Measurements from ENCODE around the gene MACROD2.
"Not testable (repeated sequence)": the region's sequence is repeated elsewhere in the genome, so short reads cannot be mapped to it uniquely, and the experiment has no call there.

MACROD2 gene

DNA sequence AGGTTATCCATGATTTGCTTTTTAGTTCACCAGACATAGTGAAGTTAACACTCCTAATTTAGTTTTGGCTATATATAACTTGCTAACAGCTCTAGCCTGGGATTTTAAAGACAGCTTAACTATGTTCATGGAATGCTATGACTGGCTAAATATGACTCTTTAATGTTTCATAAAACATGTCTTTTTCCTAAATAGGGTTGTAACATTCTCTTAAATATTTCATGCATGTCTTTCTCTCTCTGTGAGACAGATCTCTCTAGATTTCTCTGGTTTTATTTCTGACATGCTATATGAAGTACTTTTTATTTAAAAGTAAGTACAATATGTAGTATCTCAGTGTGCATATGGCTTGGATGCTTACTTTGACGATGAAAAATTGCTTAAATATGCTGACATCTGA, 35.7 kb downstream of the MACROD2 start:
- no peak for DNase-seq (ENCODE audit: low read depth)
- TF ChIP-seq, protein P1, sequence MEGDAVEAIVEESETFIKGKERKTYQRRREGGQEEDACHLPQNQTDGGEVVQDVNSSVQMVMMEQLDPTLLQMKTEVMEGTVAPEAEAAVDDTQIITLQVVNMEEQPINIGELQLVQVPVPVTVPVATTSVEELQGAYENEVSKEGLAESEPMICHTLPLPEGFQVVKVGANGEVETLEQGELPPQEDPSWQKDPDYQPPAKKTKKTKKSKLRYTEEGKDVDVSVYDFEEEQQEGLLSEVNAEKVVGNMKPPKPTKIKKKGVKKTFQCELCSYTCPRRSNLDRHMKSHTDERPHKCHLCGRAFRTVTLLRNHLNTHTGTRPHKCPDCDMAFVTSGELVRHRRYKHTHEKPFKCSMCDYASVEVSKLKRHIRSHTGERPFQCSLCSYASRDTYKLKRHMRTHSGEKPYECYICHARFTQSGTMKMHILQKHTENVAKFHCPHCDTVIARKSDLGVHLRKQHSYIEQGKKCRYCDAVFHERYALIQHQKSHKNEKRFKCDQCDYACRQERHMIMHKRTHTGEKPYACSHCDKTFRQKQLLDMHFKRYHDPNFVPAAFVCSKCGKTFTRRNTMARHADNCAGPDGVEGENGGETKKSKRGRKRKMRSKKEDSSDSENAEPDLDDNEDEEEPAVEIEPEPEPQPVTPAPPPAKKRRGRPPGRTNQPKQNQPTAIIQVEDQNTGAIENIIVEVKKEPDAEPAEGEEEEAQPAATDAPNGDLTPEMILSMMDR (IDR thresholded peaks at IDR 0.05; ENCODE audit: insufficient read depth, low read depth, low read length, missing control alignments), result no peak
- H3K4me3 ChIP-seq (ENCODE audit: low read depth, low read length), result no peak overlapping the region

DNA sequence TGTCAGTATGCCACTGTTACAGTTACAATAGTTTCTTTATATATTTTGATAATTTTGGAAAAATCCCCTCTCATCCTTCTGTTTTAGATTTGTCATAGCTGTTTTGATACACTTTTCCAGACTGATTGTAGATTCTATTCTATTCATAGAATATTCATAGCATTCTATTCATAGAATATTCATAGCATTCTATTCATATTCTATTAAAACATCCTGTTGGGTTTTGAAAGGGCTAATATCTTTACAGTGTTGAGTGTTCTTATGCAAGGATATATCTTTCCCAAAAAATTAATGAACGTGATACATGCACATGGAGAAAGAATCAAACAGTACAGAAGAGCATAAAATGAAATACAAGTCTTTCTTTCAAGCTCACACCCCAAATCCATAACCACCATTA, 38.0 kb downstream of the MACROD2 start:
- TF ChIP-seq, protein P1 (IDR thresholded peaks at IDR 0.05; ENCODE audit: insufficient read depth, low read depth, low read length, missing control alignments), result no peak
- DNase-seq (ENCODE audit: low read depth), result no peak
- H3K4me3 ChIP-seq (ENCODE audit: low read depth, low read length), result no peak overlapping the region

DNA sequence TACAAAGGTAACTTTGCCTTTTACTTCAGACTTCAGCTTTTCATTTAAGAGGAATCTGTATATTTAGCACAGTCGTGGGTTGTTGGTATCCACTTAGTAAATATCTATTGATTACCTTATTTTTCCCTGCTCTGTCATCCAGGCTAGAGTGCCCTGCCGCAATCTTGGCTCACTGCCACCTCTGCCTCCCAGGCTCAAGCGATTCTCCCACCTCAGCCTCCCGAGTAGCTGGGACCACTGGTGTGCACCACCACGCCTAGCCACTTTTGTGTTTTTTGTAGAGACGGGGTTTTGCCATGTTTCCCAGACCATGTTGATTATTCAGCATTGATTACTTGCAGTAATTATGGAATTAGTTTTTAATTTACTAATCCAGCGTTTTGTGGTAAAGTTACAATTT, 41.3 kb downstream of the MACROD2 start:
- H3K4me3 ChIP-seq (ENCODE audit: low read depth, low read length), result no peak overlapping the region
- DNase-seq (ENCODE audit: low read depth), result no peak
- TF ChIP-seq, protein P1 (IDR thresholded peaks at IDR 0.05; ENCODE audit: insufficient read depth, low read depth, low read length, missing control alignments), result no peak

GRCh38 chr20:14044712-14045276, 49.5 kb downstream of the MACROD2 start:
- not testable (repeated sequence) for H3K4me3 ChIP-seq (ENCODE audit: low read depth, low read length); DNase-seq (ENCODE audit: low read depth)

GRCh38 chr20:14046534-14046933, 51.2 kb downstream of the MACROD2 start:
- DNase-seq (ENCODE audit: low read depth), result no peak
- TF ChIP-seq, protein P1 (IDR thresholded peaks at IDR 0.05; ENCODE audit: insufficient read depth, low read depth, low read length, missing control alignments), result no peak
- no peak overlapping the region for H3K4me3 ChIP-seq (ENCODE audit: low read depth, low read length)

GRCh38 chr20:14049111-14049510, 53.8 kb downstream of the MACROD2 start:
- TF ChIP-seq, protein P1 (IDR thresholded peaks at IDR 0.05; ENCODE audit: insufficient read depth, low read depth, low read length, missing control alignments), result no peak
- no peak overlapping the region for H3K4me3 ChIP-seq (ENCODE audit: low read depth, low read length)
- DNase-seq (ENCODE audit: low read depth), result peak; percentile 46

DNA sequence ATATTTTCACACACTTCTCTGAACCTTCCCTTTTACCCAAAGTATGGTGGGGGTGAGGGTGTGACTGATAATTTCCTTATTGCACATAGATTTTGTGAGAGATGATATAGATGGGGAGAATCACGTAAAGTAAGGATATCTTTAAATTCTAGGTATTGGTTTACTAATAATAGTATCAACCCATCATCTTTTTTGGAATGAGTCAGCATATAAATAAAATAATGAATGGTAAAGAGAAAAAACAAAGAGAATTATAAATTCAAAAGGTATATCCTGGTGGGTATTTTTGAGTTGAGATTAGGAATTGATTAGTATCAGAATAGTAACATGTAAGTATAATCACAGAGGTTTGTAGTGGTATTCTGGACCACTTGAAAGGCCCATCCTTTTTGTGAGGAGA, 56.1 kb downstream of the MACROD2 start:
- H3K4me3 ChIP-seq (ENCODE audit: low read depth, low read length), result no peak overlapping the region
- TF ChIP-seq, protein P1 (IDR thresholded peaks at IDR 0.05; ENCODE audit: insufficient read depth, low read depth, low read length, missing control alignments), result no peak
- DNase-seq (ENCODE audit: low read depth), result no peak
